GM12878 (cell line): ENCODE data around the gene NFILZ. TPM values are rescaled to one million over a fixed set of nuclear protein-coding genes. Genes with fewer than 3 reads are reported as not detected.

ENCODE experiments used
- ATAC-seq: fragments of 200-7000 bp; cut with Tn5 transposase; 3 replicates; pipeline ENCODE4 v1.9.1; 2020; ENCODE audit warnings: mild to moderate bottlenecking, moderate library complexity
- BruUV-seq: library from RNA; stranded (reverse); fragments of 400-500 nt; replicated peaks from 2 replicates; lab custom pipeline; 2021; lab: Mats Ljungman, UMichigan
- CTCF ChIA-PET: fragments of 300-600 bp; sonication (Branson Sonifier 250); formaldehyde crosslinking; extraction: SDS; loops from one replicate; lab custom pipeline; 2021; ENCODE audit warnings: inconsistent platforms; lab: Yijun Ruan, JAX
- POLR2A ChIA-PET: fragments of 350-600 bp; formaldehyde crosslinking; extraction: SDS; loops from one replicate; lab custom pipeline; 2021; ENCODE audit warnings: inconsistent platforms; lab: Charles Lee
- RAD21 ChIA-PET: fragments of 300-600 bp; sonication (Branson Sonifier 250); formaldehyde crosslinking; loops from one replicate; lab custom pipeline; 2023; ENCODE audit warnings: antibody characterized with exemption; ENCODE audit not compliant: unreplicated experiment; lab: Charles Lee
- SMC1A ChIA-PET: fragments of 300-600 bp; sonication (Branson Sonifier 250); formaldehyde crosslinking; loops from one replicate; lab custom pipeline; 2023; ENCODE audit not compliant: unreplicated experiment, uncharacterized antibody; lab: Charles Lee
- DNase-seq: peaks from one replicate; pipeline ENCODE4 v3.0.0-alpha.2; 2011; ENCODE audit warnings: low read depth, low spot score
- FAIRE-seq: peaks from 3 replicates; lab custom pipeline; 2011; peaks lifted over from hg19 to GRCh38; lab: Jason Lieb, UNC
- H2AFZ ChIP-seq: 2 replicates; pipeline ENCODE4 v1.6.0; 2011; ENCODE audit warnings: low read depth, low read length, control low read depth; ENCODE audit not compliant: control insufficient read depth
- H3K27ac ChIP-seq: 2 replicates; pipeline ENCODE4 v1.5.1; 2011; ENCODE audit warnings: control low read depth; ENCODE audit not compliant: control insufficient read depth, insufficient read depth
- H3K27me3 ChIP-seq, 2 experiments: replicated peaks in 1 of 2; 2 replicates each; pipeline versions ENCODE4 v1.6.0 to v1.6.1; 2011; ENCODE audit warnings: low read length in 1 of 2; ENCODE audit not compliant: control insufficient read depth in 2 of 2, insufficient read depth in 2 of 2
- H3K36me3 ChIP-seq, 2 experiments: 2 replicates each; pipeline ENCODE4 v1.5.1; 2011; ENCODE audit warnings: low read length in 1 of 2; ENCODE audit not compliant: control insufficient read depth in 2 of 2, insufficient read depth in 2 of 2
- H3K4me1 ChIP-seq: 2 replicates; pipeline ENCODE4 v1.6.1; 2011; ENCODE audit warnings: mild to moderate bottlenecking, low read length, moderate library complexity, mixed read lengths; ENCODE audit not compliant: control insufficient read depth, insufficient read depth
- H3K4me2 ChIP-seq: 2 replicates; pipeline ENCODE4 v1.6.0; 2011; ENCODE audit warnings: control low read depth; ENCODE audit not compliant: control insufficient read depth, insufficient read depth
- H3K4me3 ChIP-seq: fragments of 200-600 bp; sonication (generic); 2 replicates; pipeline ENCODE4 v1.5.1; 2016
- H3K79me2 ChIP-seq: 2 replicates; pipeline ENCODE4 v1.6.0; 2011; ENCODE audit warnings: low read length; ENCODE audit not compliant: control insufficient read depth, insufficient read depth
- H3K9ac ChIP-seq: 2 replicates; pipeline ENCODE4 v1.8.0; 2011; ENCODE audit warnings: low read length, control low read depth, mixed read lengths; ENCODE audit not compliant: control insufficient read depth, insufficient read depth
- H3K9me3 ChIP-seq: replicated peaks from 3 replicates; pipeline ENCODE4 v1.5.1; 2011; ENCODE audit warnings: mild to moderate bottlenecking, low read length; ENCODE audit not compliant: control insufficient read depth, insufficient read depth
- H4K20me1 ChIP-seq: 2 replicates; pipeline ENCODE4 v1.6.0; 2011; ENCODE audit not compliant: control insufficient read depth, insufficient read depth
- CHD1 ChIP-seq: IDR thresholded peaks from 2 replicates; pipeline ENCODE4 v1.6.1; 2012; ENCODE audit warnings: low read depth, low read length, improper control_type of control experiment
- CTCF ChIP-seq, 3 experiments: IDR thresholded peaks in 2 of 3; conservative IDR thresholded peaks in 1 of 3; 2 replicates each; pipeline ENCODE4 v1.5.1; 2011; ENCODE audit warnings: low read depth in 3 of 3, low read length in 3 of 3, mild to moderate bottlenecking in 3 of 3, control low read depth in 2 of 3, moderate library complexity in 2 of 3, inconsistent platforms in 1 of 3, mixed read lengths in 1 of 3; ENCODE audit not compliant: control insufficient read depth in 2 of 3, insufficient read depth in 1 of 3; ENCODE audit errors: extremely low read depth in 1 of 3
- HDAC6 ChIP-seq: fragments of 200-600 bp; sonication (generic); IDR thresholded peaks from one replicate; pipeline ENCODE4 v1.8.0; 2017; ENCODE audit warnings: antibody characterized with exemption; ENCODE audit not compliant: unreplicated experiment
- NFYA ChIP-seq: IDR thresholded peaks from 2 replicates; pipeline ENCODE4 v1.6.1; 2011; ENCODE audit warnings: low read depth, mild to moderate bottlenecking, low read length, improper control_type of control experiment, borderline replicate concordance
- NFYB ChIP-seq: IDR thresholded peaks from 2 replicates; pipeline ENCODE4 v1.6.1; 2011; ENCODE audit warnings: low read depth, mild to moderate bottlenecking, low read length, improper control_type of control experiment, moderate library complexity; ENCODE audit not compliant: insufficient read depth
- RAD21 ChIP-seq: IDR thresholded peaks from 2 replicates; pipeline ENCODE4 v1.6.1; 2011; ENCODE audit warnings: mild to moderate bottlenecking, low read depth, low read length, moderate library complexity; ENCODE audit not compliant: insufficient read depth
- SMC3 ChIP-seq: IDR thresholded peaks from 2 replicates; pipeline ENCODE4 v1.6.1; 2011; ENCODE audit warnings: low read length, improper control_type of control experiment, borderline replicate concordance
- SP1 ChIP-seq: IDR thresholded peaks from one replicate; pipeline ENCODE4 v1.6.1; 2011; ENCODE audit warnings: low read depth, low read length
- ZNF384 ChIP-seq: IDR thresholded peaks from 2 replicates; pipeline ENCODE4 v1.6.1; 2012; ENCODE audit warnings: low read depth, mild to moderate bottlenecking, low read length, improper control_type of control experiment, borderline replicate concordance
- WGBS: methylation state at CpG from one replicate; pipeline ENCODE4 v1.1.6; 2016; ENCODE audit warnings: low lambda C conversion rate; ENCODE audit not compliant: insufficient replicate concordance, insufficient coverage; ENCODE audit errors: missing lambda C conversion rate; 5-methylcytosine and 5-hydroxymethylcytosine counted together
- in situ Hi-C: fragments of 300-500 bp; cut with MboI; formaldehyde crosslinking; loops from 9 replicates; pipeline ENCODE4 v1.14.3; 2018; ENCODE audit warnings: mixed read lengths
- intact Hi-C: fragments of 100-400 bp; cut with micrococcal nuclease; formaldehyde crosslinking; loops from one replicate; pipeline ENCODE4 v1.14.2; 2022; ENCODE audit not compliant: unreplicated experiment
- polyA plus RNA-seq, 11 experiments: library from polyadenylated mRNA; depleted of rRNA in 4 of 11; unstranded in 6 of 11; stranded (reverse) in 5 of 11; fragments of >200 nt; fragmentation: Nextera tagmentation in 4 of 11; fragmentation: Illumina TruSeq in 1 of 11; extraction: Ambion mirVana in 4 of 11; extraction: Trizol in 1 of 11; gene quantifications; 1 replicate in 1 of 11; 2 replicates in 10 of 11; pipeline versions ENCODE4 v1.2.1 to v1.2.3, GENCODE V29; 2011 to 2016; ENCODE audit warnings: inconsistent platforms in 2 of 11, missing spikeins in 2 of 11, low read depth in 1 of 11
- total RNA-seq, 4 experiments: library from RNA; depleted of rRNA in 3 of 4; stranded (reverse); fragments of >200 nt in 3 of 4; fragmentation: Illumina TruSeq in 1 of 4; extraction: Trizol in 1 of 4; gene quantifications; 2 replicates each; pipeline versions ENCODE4 v1.2.1 to v1.2.3, GENCODE V29; 2013 to 2021

NFILZ gene
- total and polyA plus RNA-seq, 10 of the 15 experiments (the other 5 are each of a cell fraction or from before 2014, with no cell fraction given) = not detected

- ATAC-seq = no peak
- DNase-seq = no peak
- 56% methylated on average over 4 of the region's 4 CpGs for WGBS
- Histone ChIP-seq H3K36me3 (no peaks in the 10 kb centered on the region), H2AFZ (no peak overlapping the region), H3K4me1 (no peaks in the 10 kb centered on the region), H3K27me3 (no peaks in the 10 kb centered on the region), H3K4me3 (no peak overlapping the region), H3K9ac (no peak overlapping the region), H4K20me1 (no peaks in the 10 kb centered on the region), H3K9me3 (no peaks in the 10 kb centered on the region; the same call in 2 of the 3 replicates), H3K4me2 (no peak overlapping the region), H3K79me2 (no peaks in the 10 kb centered on the region), H3K27ac (no peak overlapping the region)
- in situ Hi-C loops = no loop called here
- RAD21 ChIA-PET = interaction anchor here (1.2 kb wide), 1 partner anchor 229 kb away, joined by 3 read pairs; the partner anchor contains the start of gene MARCHF2
- FAIRE-seq = no peak
- POLR2A ChIA-PET = interaction anchor here (0.6 kb wide), 1 partner anchor 667 kb away, joined by 8 read pairs; no protein-coding TSS in a partner anchor
- CTCF ChIA-PET = interaction anchor here (1.4 to 2.2 kb wide), 4 partner anchors 12 to 288 kb away, joined by 6 to 15 read pairs (median 10); partner anchors contain the start of gene MYO1F
- no TSS peak for BruUV-seq
- TF ChIP-seq RAD21 (peak; percentile 48), CHD1 (no peak), NFYA (no peak), SMC3 (peak; percentile 30; the same call in 1 of the 2 replicates), NFYB (no peak), HDAC6 (no peak), CTCF (IDR thresholded peaks at IDR 0.05 in 2 of 3, conservative IDR thresholded peaks at IDR 0.05 in 1 of 3; ENCODE audit: control insufficient read depth in 2 of 3, extremely low read depth in 1 of 3, insufficient read depth in 1 of 3, low read depth in 3 of 3, low read length in 3 of 3) (peak; percentile 23 to 46 (median 40); a peak in 5 of 6 replicates), ZNF384 (0 out of 2 replicates have a peak, but pooled peaks have one; percentile 28), SP1 (no peak)
- intact Hi-C loops = no loop called here
- SMC1A ChIA-PET = no interaction called here
Observed at GRCh38 chr19:8641908-8642547, 11.6 kb downstream of the NFILZ start.
